A673 (cell line): Measurements from ENCODE around the gene HDAC4. TPM values are rescaled to one million over a fixed set of nuclear protein-coding genes. Genes with fewer than 3 reads are reported as not detected.

ENCODE experiments used
- BruUV-seq: library from RNA; stranded (reverse); fragments of 400-500 nt; replicated peaks from 2 replicates; lab custom pipeline; 2021; lab: Mats Ljungman, UMichigan
- CTCF ChIA-PET: fragments of 300-600 bp; sonication (Branson Sonifier 250); formaldehyde crosslinking; loops from one replicate; lab custom pipeline; 2022; ENCODE audit warnings: antibody characterized with exemption; lab: Charles Lee
- POLR2A ChIA-PET: fragments of 300-600 bp; sonication (Branson Sonifier 250); formaldehyde crosslinking; loops from one replicate; lab custom pipeline; 2022; ENCODE audit warnings: antibody characterized with exemption; ENCODE audit not compliant: low non-redundant PET; lab: Charles Lee
- DNase-seq: peaks from one replicate; pipeline ENCODE4 v3.0.0-alpha.2; 2015; ENCODE audit warnings: low spot score
- H3K27ac ChIP-seq: fragments of 200-600 bp; sonication (generic); 2 replicates; pipeline ENCODE4 v1.5.1; 2016; ENCODE audit warnings: mixed run types, low read depth, mild to moderate bottlenecking, mixed read lengths, antibody characterized with exemption, low read length; ENCODE audit not compliant: poor library complexity, severe bottlenecking
- H3K27me3 ChIP-seq: fragments of 200-600 bp; sonication (generic); replicated peaks from 2 replicates; pipeline ENCODE4 v1.6.1; 2017; ENCODE audit warnings: mixed run types, low read depth, mild to moderate bottlenecking, mixed read lengths, antibody characterized with exemption, low read length; ENCODE audit not compliant: insufficient read depth, poor library complexity
- H3K36me3 ChIP-seq: fragments of 200-600 bp; sonication (generic); 2 replicates; pipeline ENCODE4 v1.6.1; 2016; ENCODE audit warnings: mixed run types, mild to moderate bottlenecking, mixed read lengths, antibody characterized with exemption, low read length; ENCODE audit not compliant: insufficient read depth, poor library complexity, severe bottlenecking
- H3K4me1 ChIP-seq: fragments of 200-600 bp; sonication (generic); 2 replicates; pipeline ENCODE4 v1.6.1; 2017; ENCODE audit warnings: mixed run types, mild to moderate bottlenecking, mixed read lengths, antibody characterized with exemption, low read length; ENCODE audit not compliant: insufficient read depth, poor library complexity, severe bottlenecking
- H3K4me3 ChIP-seq: fragments of 200-600 bp; sonication (generic); 2 replicates; pipeline ENCODE4 v1.5.1; 2016; ENCODE audit warnings: low read depth, mixed run types, mild to moderate bottlenecking, mixed read lengths, low read length; ENCODE audit not compliant: poor library complexity, severe bottlenecking
- H3K9me3 ChIP-seq: fragments of 200-600 bp; sonication (generic); 2 replicates; pipeline ENCODE4 v1.6.1; 2016; ENCODE audit warnings: mixed run types, low read depth, mild to moderate bottlenecking, mixed read lengths, antibody characterized with exemption, low read length; ENCODE audit not compliant: poor library complexity, severe bottlenecking
- EZH2 ChIP-seq: fragments of 200-600 bp; sonication (generic); IDR thresholded peaks from 2 replicates; pipeline ENCODE4 v1.6.1; 2017; ENCODE audit warnings: borderline replicate concordance, low read depth, mild to moderate bottlenecking, mixed read lengths, antibody characterized with exemption, low read length; ENCODE audit not compliant: poor library complexity, severe bottlenecking
- intact Hi-C: fragments of 100-400 bp; cut with micrococcal nuclease; formaldehyde crosslinking; loops from one replicate; pipeline ENCODE4 v1.10.0; 2022; ENCODE audit not compliant: unreplicated experiment
- total RNA-seq: library from RNA; stranded (reverse); gene quantifications from 2 replicates; pipeline ENCODE4 v1.2.3, GENCODE V29; 2021
- TF ChIP-seq, protein P1 (sequence below): fragments of 300-800, 200-600 bp; sonication (generic); conservative IDR thresholded peaks from 2 replicates; pipeline ENCODE4 v1.5.1; 2017; ENCODE audit warnings: low read depth, mild to moderate bottlenecking, antibody characterized with exemption, low read length, moderate library complexity, mixed read lengths

HDAC4 gene
- total RNA-seq, 1 experiment from 2014 or later: 40.0 TPM

DNA sequence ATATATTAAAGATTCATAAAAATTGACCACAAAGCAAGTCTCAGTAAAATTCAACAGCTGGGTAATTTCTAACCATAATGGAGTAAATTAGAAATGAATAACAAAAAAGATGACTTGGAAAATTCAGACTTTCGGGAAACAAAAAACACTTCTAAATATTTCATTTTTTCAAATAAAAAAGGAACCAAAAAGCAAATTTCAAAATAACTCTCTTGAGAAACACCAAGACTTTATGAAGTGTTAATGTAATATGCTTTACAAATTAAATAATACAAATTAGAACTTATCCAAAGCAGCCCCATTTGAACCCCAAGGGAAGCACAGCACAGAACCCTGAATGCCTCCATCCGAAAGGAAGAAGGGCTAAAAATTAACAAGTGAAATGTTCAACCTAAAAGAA, 175.9 kb downstream of the HDAC4 start:
- no peaks in the 10 kb centered on the region for H3K36me3 ChIP-seq
- no peak for DNase-seq
- H3K4me1 ChIP-seq: peaks cover 53% of the 10 kb centered on the region
- H3K9me3 ChIP-seq: no peaks in the 10 kb centered on the region
- no peak overlapping the region for H3K27ac ChIP-seq
- intact Hi-C loops: no loop called here
- H3K4me3 ChIP-seq: no peak overlapping the region
- H3K27me3 ChIP-seq: no peaks in the 10 kb centered on the region
- ChIA-PET POLR2A (no interaction called here), CTCF (no interaction called here)
- no TSS peak for BruUV-seq
- no peak for TF ChIP-seq EZH2
- TF ChIP-seq, protein P1, sequence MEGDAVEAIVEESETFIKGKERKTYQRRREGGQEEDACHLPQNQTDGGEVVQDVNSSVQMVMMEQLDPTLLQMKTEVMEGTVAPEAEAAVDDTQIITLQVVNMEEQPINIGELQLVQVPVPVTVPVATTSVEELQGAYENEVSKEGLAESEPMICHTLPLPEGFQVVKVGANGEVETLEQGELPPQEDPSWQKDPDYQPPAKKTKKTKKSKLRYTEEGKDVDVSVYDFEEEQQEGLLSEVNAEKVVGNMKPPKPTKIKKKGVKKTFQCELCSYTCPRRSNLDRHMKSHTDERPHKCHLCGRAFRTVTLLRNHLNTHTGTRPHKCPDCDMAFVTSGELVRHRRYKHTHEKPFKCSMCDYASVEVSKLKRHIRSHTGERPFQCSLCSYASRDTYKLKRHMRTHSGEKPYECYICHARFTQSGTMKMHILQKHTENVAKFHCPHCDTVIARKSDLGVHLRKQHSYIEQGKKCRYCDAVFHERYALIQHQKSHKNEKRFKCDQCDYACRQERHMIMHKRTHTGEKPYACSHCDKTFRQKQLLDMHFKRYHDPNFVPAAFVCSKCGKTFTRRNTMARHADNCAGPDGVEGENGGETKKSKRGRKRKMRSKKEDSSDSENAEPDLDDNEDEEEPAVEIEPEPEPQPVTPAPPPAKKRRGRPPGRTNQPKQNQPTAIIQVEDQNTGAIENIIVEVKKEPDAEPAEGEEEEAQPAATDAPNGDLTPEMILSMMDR: no peak

DNA sequence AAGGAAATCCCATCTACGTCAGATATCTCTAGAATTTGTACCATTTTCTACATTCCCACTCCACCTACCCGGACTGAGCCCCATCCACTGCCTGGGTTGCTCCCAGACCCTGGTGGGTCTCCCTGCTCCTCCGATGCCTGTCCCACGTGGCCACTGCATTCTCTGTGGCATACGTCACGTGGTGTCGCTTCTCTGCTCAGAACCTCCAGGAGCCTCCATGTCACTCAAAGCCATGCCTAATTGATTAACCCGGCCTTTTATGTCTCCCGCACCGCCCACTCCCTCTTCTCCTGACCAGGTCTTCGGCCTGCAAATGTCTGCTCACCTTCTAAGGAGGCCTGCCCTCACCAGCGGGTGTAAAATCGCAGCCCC, 176.6 kb downstream of the HDAC4 start:
- Histone ChIP-seq H3K27ac (no peak overlapping the region), H3K9me3 (no peaks in the 10 kb centered on the region), H3K4me1 (peaks cover 51% of the 10 kb centered on the region), H3K27me3 (no peaks in the 10 kb centered on the region), H3K4me3 (no peak overlapping the region), H3K36me3 (no peaks in the 10 kb centered on the region)
- no TSS peak for BruUV-seq
- ChIA-PET POLR2A (no interaction called here), CTCF (no interaction called here)
- intact Hi-C loops: no loop called here
- TF ChIP-seq EZH2: no peak
- TF ChIP-seq, protein P1: no peak
- DNase-seq: no peak

DNA sequence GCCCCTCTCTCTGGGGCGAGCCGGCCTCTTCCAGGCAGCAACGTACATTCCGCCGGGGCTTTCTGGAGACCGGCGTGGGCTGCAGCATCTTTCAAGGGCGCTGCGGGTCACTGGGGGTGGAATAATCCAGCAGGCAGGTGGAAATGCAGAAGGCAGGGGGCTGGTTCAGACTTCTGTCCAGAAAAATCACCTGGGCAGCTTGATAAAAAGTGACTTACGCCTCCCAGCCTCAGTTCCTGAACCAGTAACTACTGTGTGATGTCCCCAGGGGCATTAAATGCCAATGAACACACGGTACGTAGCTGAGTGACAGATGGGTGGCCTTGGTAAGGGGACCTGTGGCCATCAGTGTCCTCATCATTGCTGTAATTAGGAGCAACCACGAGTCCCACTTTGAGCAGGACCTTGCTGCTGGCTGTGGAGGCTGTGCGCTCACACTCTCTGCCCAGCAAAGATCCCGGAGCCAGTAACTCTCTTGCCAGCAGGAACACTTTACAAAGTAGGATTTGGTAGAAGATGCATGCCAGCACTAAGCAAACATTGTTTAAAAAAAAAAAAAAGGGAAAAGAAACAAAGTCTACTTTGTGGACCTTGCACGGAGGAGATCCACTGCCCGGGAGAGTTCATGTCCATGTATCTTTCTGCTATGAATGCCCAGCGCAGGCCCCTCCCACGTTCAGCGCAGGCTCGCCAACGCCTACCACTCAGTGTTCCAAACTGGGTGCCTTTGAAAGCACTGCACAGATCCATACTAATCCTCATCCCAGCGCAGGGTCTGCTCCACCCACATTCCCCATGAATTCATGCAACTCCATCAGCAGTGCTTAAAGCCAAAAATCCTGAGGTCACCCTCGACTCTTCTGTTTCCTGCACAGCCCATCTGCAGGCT, 177.3 kb downstream of the HDAC4 start:
- Histone ChIP-seq H3K27me3 (no peaks in the 10 kb centered on the region), H3K9me3 (no peaks in the 10 kb centered on the region), H3K27ac (peak overlapping the region; percentile 52), H3K4me3 (no peak overlapping the region), H3K36me3 (no peaks in the 10 kb centered on the region), H3K4me1 (peaks cover 51% of the 10 kb centered on the region)
- ChIA-PET CTCF (no interaction called here), POLR2A (no interaction called here)
- DNase-seq: no peak
- no TSS peak for BruUV-seq
- TF ChIP-seq, protein P1: no peak
- no peak for TF ChIP-seq EZH2
- intact Hi-C loops: no loop called here
